ENCODE results near the gene PIH1D1. TPM values are rescaled to one million over a fixed set of nuclear protein-coding genes. Genes with fewer than 3 reads are reported as not detected.

PIH1D1 gene
- total and polyA plus RNA-seq, 4 donors: 45.0 to 124 (median 64.2) TPM

GRCh38 chr19:49442771-49443365 is 8.7 kb downstream of the PIH1D1 start:
- Histone ChIP-seq H3K4me1 (ENCODE audit: control insufficient read depth in 1 of 2, insufficient read depth in 2 of 2, low read length in 2 of 2) (no peaks in the 10 kb centered on the region), H3K27me3 (ENCODE audit: control insufficient read depth in 1 of 2, insufficient read depth in 2 of 2, low read length in 1 of 2) (no peaks in the 10 kb centered on the region), H3K27ac (ENCODE audit: low read depth in 1 of 2, low read length in 2 of 2) (peak overlapping the region in 1 of 2 donors; percentile 11), H3K9me3 (ENCODE audit: control insufficient read depth, low read length) (no peaks in the 10 kb centered on the region), H3K36me3 (ENCODE audit: control insufficient read depth in 1 of 2, insufficient read depth in 2 of 2, low read length in 1 of 2) (no peaks in the 10 kb centered on the region), H3K4me3 (ENCODE audit: low read length in 2 of 2) (peak overlapping the region; percentile 15 to 42)
- intact Hi-C loops (cut with DNase I): loop anchor here (1.0 to 5.0 kb wide), 3 partner anchors 51 to 216 kb away; no protein-coding TSS in a partner anchor
- WGBS, 2 donors: 1 to 2% methylated on average over 36 to 43 of the region's 43 CpGs
- DNase-seq (peak; percentile 97 to 99), ATAC-seq (ENCODE audit: low FRiP score) (peak; percentile 89)

GRCh38 chr19:49442354-49442753 is 9.3 kb downstream of the PIH1D1 start:
- intact Hi-C loops (cut with DNase I): loop anchor here (2.0 to 5.0 kb wide), 2 partner anchors 52 to 215 kb away; no protein-coding TSS in a partner anchor
- 1 to 6% methylated on average over 11 of the region's 11 CpGs for WGBS, 2 donors
- H3K4me3 ChIP-seq (ENCODE audit: low read length in 2 of 2): no peak overlapping the region
- no peak for DNase-seq
- no peaks in the 10 kb centered on the region for H3K36me3 ChIP-seq (ENCODE audit: control insufficient read depth in 1 of 2, insufficient read depth in 2 of 2, low read length in 1 of 2)
- no peaks in the 10 kb centered on the region for H3K9me3 ChIP-seq (ENCODE audit: control insufficient read depth, low read length)
- ATAC-seq (ENCODE audit: low FRiP score): no peak
- H3K4me1 ChIP-seq (ENCODE audit: control insufficient read depth in 1 of 2, insufficient read depth in 2 of 2, low read length in 2 of 2): no peaks in the 10 kb centered on the region
- no peaks in the 10 kb centered on the region for H3K27me3 ChIP-seq (ENCODE audit: control insufficient read depth in 1 of 2, insufficient read depth in 2 of 2, low read length in 1 of 2)
- no peak overlapping the region for H3K27ac ChIP-seq (ENCODE audit: low read depth in 1 of 2, low read length in 2 of 2)

DNA sequence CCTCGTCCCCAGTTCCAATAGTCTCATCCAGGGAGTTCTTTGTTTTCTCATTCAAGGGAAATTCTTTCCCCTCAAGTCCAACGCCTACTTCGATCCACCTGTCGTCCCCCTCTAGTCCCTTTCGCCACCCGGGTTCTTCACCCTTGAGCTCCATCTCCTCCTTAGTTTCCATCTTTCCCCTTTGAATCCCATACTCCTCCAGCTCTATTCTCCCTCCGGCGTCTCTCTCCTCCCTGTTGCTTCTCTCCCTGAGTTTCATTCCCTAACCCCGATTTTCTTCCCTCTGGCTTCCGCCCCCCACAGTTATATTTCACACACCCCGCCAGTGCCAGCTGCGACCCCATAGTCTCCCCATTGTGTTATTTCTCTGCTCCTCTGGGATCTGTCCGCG is 9.7 kb downstream of the PIH1D1 start:
- no peak overlapping the region for H3K4me3 ChIP-seq (ENCODE audit: low read length in 2 of 2)
- H3K27ac ChIP-seq (ENCODE audit: low read depth in 1 of 2, low read length in 2 of 2): no peak overlapping the region
- DNase-seq (no peak), ATAC-seq (ENCODE audit: low FRiP score) (no peak)
- H3K27me3 ChIP-seq (ENCODE audit: control insufficient read depth in 1 of 2, insufficient read depth in 2 of 2, low read length in 1 of 2): no peaks in the 10 kb centered on the region
- no peaks in the 10 kb centered on the region for H3K4me1 ChIP-seq (ENCODE audit: control insufficient read depth in 1 of 2, insufficient read depth in 2 of 2, low read length in 2 of 2)
- 16 to 20% methylated on average over 14 of the region's 14 CpGs for WGBS, 2 donors
- H3K9me3 ChIP-seq (ENCODE audit: control insufficient read depth, low read length): no peaks in the 10 kb centered on the region
- H3K36me3 ChIP-seq (ENCODE audit: control insufficient read depth in 1 of 2, insufficient read depth in 2 of 2, low read length in 1 of 2): no peaks in the 10 kb centered on the region
- intact Hi-C loops (cut with DNase I): loop anchor here (2.0 to 5.0 kb wide), 2 partner anchors 51 to 215 kb away; no protein-coding TSS in a partner anchor

DNA sequence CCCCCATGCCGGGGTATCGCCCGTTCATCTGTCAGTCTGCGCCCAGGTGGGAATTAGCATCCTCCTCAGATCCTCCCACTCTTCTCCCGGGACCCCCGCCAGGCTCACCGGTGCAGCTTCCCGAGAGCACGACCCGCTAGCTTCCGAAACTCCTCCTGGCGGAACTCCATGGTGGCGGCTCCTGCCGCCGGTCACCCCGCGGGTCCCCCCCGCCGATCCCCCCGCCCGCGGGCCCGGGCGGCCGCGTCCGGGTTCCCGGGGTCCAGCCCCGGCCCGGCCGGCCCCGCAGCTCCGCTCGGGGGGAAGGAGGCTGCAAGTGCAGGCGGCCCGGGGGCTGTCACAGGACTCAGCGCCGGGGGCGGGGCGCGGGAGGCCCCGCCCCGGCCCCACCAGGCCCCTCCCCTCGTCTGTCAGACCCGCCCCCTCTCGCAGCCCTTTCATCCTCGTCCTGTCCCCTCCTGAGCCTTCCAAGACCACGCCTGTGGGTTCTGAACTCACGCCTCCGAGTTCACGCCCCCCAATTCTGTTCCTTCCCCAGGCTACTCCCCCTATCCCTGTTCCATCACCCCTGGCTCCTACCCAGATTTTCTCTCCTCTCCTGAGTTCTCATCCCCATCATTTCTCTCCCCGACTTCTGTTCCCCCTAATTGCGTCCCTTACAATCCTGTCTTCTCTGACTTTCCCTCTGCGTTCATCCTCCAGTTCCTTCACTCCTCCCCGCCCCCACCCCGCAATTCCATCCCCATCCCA is 10.2 kb downstream of the PIH1D1 start, which contains the start of gene SLC17A7:
TSS of gene SLC17A7 (minus strand) at position 318 of the 750 bp plus-strand sequence. CDS start at position 170, 148 bp downstream.
- Histone ChIP-seq H3K27ac (ENCODE audit: low read depth in 1 of 2, low read length in 2 of 2) (no peak within 1 kb of the TSS), H3K9me3 (ENCODE audit: control insufficient read depth, low read length) (no peaks in the 10 kb centered on the region), H3K4me1 (ENCODE audit: control insufficient read depth in 1 of 2, insufficient read depth in 2 of 2, low read length in 2 of 2) (no peaks in the 10 kb centered on the region), H3K36me3 (ENCODE audit: control insufficient read depth in 1 of 2, insufficient read depth in 2 of 2, low read length in 1 of 2) (no peaks in the 10 kb centered on the region), H3K27me3 (ENCODE audit: control insufficient read depth in 1 of 2, insufficient read depth in 2 of 2, low read length in 1 of 2) (no peaks in the 10 kb centered on the region), H3K4me3 (ENCODE audit: low read length in 2 of 2) (no peak within 1 kb of the TSS)
- intact Hi-C loops (cut with DNase I): loop anchor here (5.0 kb wide), 1 partner anchor 214 kb away; no protein-coding TSS in a partner anchor
- WGBS, 2 donors: 2 to 4% methylated on average over 32 to 56 of the region's 56 CpGs
- ATAC-seq (ENCODE audit: low FRiP score) (peak; percentile 33), DNase-seq (peak in 1 of 2 donors; percentile 69)

DNA sequence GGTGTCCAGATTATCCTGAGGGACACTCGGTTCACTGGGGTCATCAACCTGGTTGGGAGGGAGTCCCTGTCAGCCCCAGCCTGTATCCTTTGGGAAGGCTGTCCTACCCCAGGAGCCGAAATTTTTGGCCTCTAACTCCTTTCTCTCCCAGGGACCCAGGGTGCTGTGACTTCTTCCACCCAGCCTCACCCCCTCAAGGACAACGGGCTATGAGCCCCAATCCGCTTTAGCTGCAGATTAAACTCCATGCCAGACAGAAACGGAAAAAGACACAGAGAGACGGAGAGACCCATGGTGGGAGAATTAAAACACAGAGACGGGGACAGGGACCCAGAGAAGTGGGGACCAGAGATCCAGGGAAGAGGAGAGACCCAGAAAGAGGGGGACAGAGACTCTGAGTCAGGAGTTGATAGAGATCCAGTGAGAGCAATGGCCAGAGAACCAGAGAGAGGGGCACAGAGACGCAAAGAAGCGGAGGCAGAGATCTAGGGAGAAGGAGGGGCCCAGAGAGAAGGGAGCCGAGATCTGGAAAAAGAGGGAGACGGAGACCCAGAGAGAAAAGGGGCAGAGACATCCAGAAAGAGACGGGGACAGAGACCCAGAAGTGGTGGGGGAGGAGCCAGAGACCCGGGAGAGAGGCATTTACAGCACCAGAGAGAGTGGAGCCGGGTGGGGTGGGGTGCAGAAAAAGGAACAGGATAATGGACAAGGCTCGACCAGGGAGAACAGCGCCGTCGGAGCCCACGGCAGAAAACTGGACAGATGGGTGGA is 11.0 kb downstream of the PIH1D1 start:
- H3K27me3 ChIP-seq (ENCODE audit: control insufficient read depth in 1 of 2, insufficient read depth in 2 of 2, low read length in 1 of 2): no peaks in the 10 kb centered on the region
- no peaks in the 10 kb centered on the region for H3K4me1 ChIP-seq (ENCODE audit: control insufficient read depth in 1 of 2, insufficient read depth in 2 of 2, low read length in 2 of 2)
- 21 to 23% methylated on average over 15 to 19 of the region's 19 CpGs for WGBS, 2 donors
- no peaks in the 10 kb centered on the region for H3K36me3 ChIP-seq (ENCODE audit: control insufficient read depth in 1 of 2, insufficient read depth in 2 of 2, low read length in 1 of 2)
- H3K4me3 ChIP-seq (ENCODE audit: low read length in 2 of 2): no peak overlapping the region
- H3K9me3 ChIP-seq (ENCODE audit: control insufficient read depth, low read length): no peaks in the 10 kb centered on the region
- ATAC-seq (ENCODE audit: low FRiP score) (no peak), DNase-seq (no peak)
- intact Hi-C loops (cut with DNase I): loop anchor here (5.0 kb wide), 1 partner anchor 213 kb away; no protein-coding TSS in a partner anchor
- no peak overlapping the region for H3K27ac ChIP-seq (ENCODE audit: low read depth in 1 of 2, low read length in 2 of 2)

- no peaks in the 10 kb centered on the region for H3K27me3 ChIP-seq (ENCODE audit: control insufficient read depth in 1 of 2, insufficient read depth in 2 of 2, low read length in 1 of 2)
Measured at GRCh38 chr19:49439836-49440235, 11.8 kb downstream of the PIH1D1 start.

GRCh38 chr19:49438261-49438660 is 13.4 kb downstream of the PIH1D1 start:
- Histone ChIP-seq H3K27me3 (ENCODE audit: control insufficient read depth in 1 of 2, insufficient read depth in 2 of 2, low read length in 1 of 2) (no peaks in the 10 kb centered on the region), H3K4me3 (ENCODE audit: low read length in 2 of 2) (no peak overlapping the region), H3K4me1 (ENCODE audit: control insufficient read depth in 1 of 2, insufficient read depth in 2 of 2, low read length in 2 of 2) (no peaks in the 10 kb centered on the region), H3K27ac (ENCODE audit: low read depth in 1 of 2, low read length in 2 of 2) (no peak overlapping the region), H3K9me3 (ENCODE audit: control insufficient read depth, low read length) (no peaks in the 10 kb centered on the region), H3K36me3 (ENCODE audit: control insufficient read depth in 1 of 2, insufficient read depth in 2 of 2, low read length in 1 of 2) (no peaks in the 10 kb centered on the region)
- ATAC-seq (ENCODE audit: low FRiP score): no peak
- no peak for DNase-seq
- intact Hi-C loops (cut with DNase I): no loop called here
- WGBS, 2 donors: 8 to 20% methylated on average over 6 of the region's 6 CpGs

More at GRCh38 chr19:49439836-49440235, 11.8 kb downstream of the PIH1D1 start:
- 44 to 48% methylated on average over 6 of the region's 6 CpGs for WGBS, 2 donors
- intact Hi-C loops (cut with DNase I): loop anchor here (5.0 kb wide), 1 partner anchor 213 kb away; no protein-coding TSS in a partner anchor
- no peak for DNase-seq
- H3K9me3 ChIP-seq (ENCODE audit: control insufficient read depth, low read length): no peaks in the 10 kb centered on the region
- H3K4me3 ChIP-seq (ENCODE audit: low read length in 2 of 2): no peak overlapping the region
- no peak overlapping the region for H3K27ac ChIP-seq (ENCODE audit: low read depth in 1 of 2, low read length in 2 of 2)
- H3K36me3 ChIP-seq (ENCODE audit: control insufficient read depth in 1 of 2, insufficient read depth in 2 of 2, low read length in 1 of 2): no peaks in the 10 kb centered on the region
- ATAC-seq (ENCODE audit: low FRiP score): no peak
- H3K4me1 ChIP-seq (ENCODE audit: control insufficient read depth in 1 of 2, insufficient read depth in 2 of 2, low read length in 2 of 2): no peaks in the 10 kb centered on the region

- no peaks in the 10 kb centered on the region for H3K27me3 ChIP-seq (ENCODE audit: control insufficient read depth in 1 of 2, insufficient read depth in 2 of 2, low read length in 1 of 2)
Measured at GRCh38 chr19:49437231-49437630, 14.4 kb downstream of the PIH1D1 start.

More at GRCh38 chr19:49437231-49437630, 14.4 kb downstream of the PIH1D1 start:
- ATAC-seq (ENCODE audit: low FRiP score): no peak
- Histone ChIP-seq H3K4me3 (ENCODE audit: low read length in 2 of 2) (no peak overlapping the region), H3K36me3 (ENCODE audit: control insufficient read depth in 1 of 2, insufficient read depth in 2 of 2, low read length in 1 of 2) (no peaks in the 10 kb centered on the region), H3K4me1 (ENCODE audit: control insufficient read depth in 1 of 2, insufficient read depth in 2 of 2, low read length in 2 of 2) (no peaks in the 10 kb centered on the region), H3K27ac (ENCODE audit: low read depth in 1 of 2, low read length in 2 of 2) (no peak overlapping the region), H3K9me3 (ENCODE audit: control insufficient read depth, low read length) (no peaks in the 10 kb centered on the region)
- WGBS, 2 donors: 1 to 3% methylated on average over 8 of the region's 8 CpGs
- no peak for DNase-seq
- intact Hi-C loops (cut with DNase I): no loop called here

Measured in aorta (tissue), 5 donors.